Measurements from ENCODE around the gene PKNOX2. TPM values are rescaled to one million over a fixed set of nuclear protein-coding genes. Genes with fewer than 3 reads are reported as not detected.
A peak's percentile ranks its signal among the peaks of the same experiment; 100 is the strongest.

Gene PKNOX2
- total RNA-seq, 1 donor from 2014 or later = 5.8 TPM

DNA sequence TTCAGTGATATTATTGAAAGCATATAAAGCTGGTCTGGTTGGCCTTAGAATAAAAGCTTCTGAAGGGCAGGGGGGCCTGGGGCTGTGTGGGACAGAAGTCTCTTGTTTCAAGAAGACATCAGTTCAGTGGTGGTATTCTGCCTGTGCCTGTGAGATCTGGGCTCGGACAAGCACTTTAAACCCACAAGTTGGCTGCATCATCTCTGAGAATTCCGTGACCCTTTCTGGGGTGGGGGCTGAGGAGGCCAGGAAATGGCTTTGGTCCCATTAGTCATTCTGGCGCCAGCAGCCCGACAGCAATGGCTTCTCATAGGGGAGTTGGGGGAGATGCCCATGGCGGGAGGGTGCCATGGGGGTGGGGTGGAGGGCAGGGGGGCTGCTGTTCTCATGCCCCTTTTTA, 104.1 kb downstream of the PKNOX2 start:
- ATAC-seq (ENCODE audit: poor library complexity) (no peak), DNase-seq (no peak)
- intact Hi-C loops (cut with DNase I) = no loop called here

DNA sequence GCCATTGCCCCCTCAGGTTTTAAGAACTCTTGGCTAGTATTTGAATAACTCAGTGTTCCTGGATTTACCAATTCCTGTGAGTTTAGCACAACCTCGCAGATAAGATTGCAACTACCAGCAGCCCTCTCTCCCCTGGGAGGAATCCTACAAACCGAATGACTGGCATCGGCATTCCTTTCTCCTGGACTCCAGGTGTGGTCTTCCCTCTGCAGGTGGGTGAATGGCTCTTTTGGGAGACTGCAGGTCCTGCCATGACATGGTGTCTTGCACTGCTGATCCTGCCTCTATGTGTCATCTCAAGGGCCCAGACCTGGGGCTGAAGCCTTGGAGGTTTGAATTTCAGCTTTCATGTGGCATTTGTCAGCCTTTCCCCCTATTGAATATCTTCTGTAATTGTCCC, 105.6 kb downstream of the PKNOX2 start:
- DNase-seq = no peak
- no peak for ATAC-seq (ENCODE audit: poor library complexity)
- intact Hi-C loops (cut with DNase I) = no loop called here

GRCh38 chr11:125270711-125271110, 106.2 kb downstream of the PKNOX2 start:
- intact Hi-C loops (cut with DNase I) = no loop called here
- ATAC-seq (ENCODE audit: poor library complexity) = no peak
- DNase-seq = no peak

DNA sequence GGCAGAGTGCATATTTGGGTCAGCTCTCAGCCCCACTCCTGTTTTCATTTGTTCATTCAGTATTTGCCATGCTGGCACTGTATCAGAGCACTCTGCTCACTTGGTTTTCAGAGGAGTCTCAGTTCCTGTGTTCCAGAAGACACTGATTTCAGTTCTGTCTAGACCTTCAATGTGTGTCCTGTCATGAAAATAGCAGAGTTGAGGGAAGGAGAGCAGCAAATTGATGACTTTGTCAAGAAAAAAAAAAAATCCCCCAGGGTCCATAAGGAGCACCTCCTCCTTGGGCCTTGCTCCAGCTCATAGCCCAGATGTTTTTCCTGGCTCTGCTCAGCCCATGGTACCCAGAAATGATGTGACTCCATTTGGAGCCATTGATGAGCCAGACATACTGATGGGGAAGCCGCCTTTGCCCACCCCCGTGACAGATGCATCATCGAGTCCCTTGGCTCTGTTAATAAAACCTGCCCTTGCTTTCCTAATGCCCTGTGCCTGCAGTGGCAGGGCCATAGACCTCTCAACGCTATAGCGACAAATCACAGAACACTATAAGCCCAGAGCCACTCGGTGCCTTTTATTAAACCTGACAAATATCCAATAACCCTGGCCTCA, 107.0 kb downstream of the PKNOX2 start:
- intact Hi-C loops (cut with DNase I) = no loop called here
- no peak for ATAC-seq (ENCODE audit: poor library complexity)

DNA sequence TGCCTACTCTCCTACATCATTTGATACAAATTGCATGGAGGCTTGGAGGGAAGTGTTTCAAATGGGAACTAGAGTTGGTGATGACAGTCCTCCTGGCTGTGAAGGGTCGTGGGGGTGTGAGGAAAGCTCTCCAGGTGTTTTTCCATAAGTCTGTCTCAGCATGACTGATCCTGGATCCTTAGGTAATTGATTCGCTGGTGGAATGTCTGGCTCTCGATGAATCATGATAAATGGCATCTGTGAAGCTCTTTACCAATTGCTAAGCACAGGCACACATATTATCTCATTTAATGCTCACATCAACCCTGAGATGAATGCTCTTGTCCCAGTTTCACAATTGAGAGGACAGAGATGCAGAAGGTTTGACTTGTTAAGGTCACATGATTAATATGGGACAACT, 107.5 kb downstream of the PKNOX2 start:
- ATAC-seq (ENCODE audit: poor library complexity) = no peak
- DNase-seq = no peak
- intact Hi-C loops (cut with DNase I) = no loop called here

More for the DNA sequence above, 107.0 kb downstream of the PKNOX2 start:
- DNase-seq = no peak

DNA sequence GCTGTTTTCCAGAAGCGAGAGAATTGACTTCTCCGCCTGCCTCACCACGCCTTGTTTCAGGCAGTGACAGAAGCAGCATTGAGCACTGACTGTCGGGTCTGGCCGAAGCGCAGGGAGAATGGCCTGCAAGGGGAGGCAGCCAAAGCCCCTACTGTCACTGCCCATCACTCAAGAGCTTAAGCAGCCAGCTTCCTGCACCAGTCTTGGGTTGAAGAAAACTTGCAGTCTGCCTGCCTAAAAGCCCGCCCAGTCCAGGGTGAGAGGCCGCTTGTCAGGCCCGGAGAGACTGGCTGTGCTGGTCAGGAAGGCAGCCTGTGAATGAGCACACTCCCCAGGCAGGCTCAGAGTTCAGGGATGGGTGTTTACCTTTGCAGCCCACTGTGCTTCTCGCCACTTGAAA, 108.3 kb downstream of the PKNOX2 start:
- intact Hi-C loops (cut with DNase I) = no loop called here
- ATAC-seq (ENCODE audit: poor library complexity) = no peak
- DNase-seq = no peak

GRCh38 chr11:125273519-125274000, 109.0 kb downstream of the PKNOX2 start:
- intact Hi-C loops (cut with DNase I) = no loop called here
- ATAC-seq (ENCODE audit: poor library complexity) = no peak
- no peak for DNase-seq

- ATAC-seq (ENCODE audit: poor library complexity) (no peak), DNase-seq (no peak)
- intact Hi-C loops (cut with DNase I) = no loop called here
Measured at GRCh38 chr11:125274309-125274708, 109.8 kb downstream of the PKNOX2 start.

GRCh38 chr11:125274774-125275173, 110.2 kb downstream of the PKNOX2 start:
- intact Hi-C loops (cut with DNase I) = no loop called here
- no peak for ATAC-seq (ENCODE audit: poor library complexity)

GRCh38 chr11:125275905-125276618, 111.5 kb downstream of the PKNOX2 start:
- peak; percentile 48 for ATAC-seq (ENCODE audit: poor library complexity)
- intact Hi-C loops (cut with DNase I) = no loop called here
- no peak for DNase-seq

More at GRCh38 chr11:125274774-125275173, 110.2 kb downstream of the PKNOX2 start:
- no peak for DNase-seq

DNA sequence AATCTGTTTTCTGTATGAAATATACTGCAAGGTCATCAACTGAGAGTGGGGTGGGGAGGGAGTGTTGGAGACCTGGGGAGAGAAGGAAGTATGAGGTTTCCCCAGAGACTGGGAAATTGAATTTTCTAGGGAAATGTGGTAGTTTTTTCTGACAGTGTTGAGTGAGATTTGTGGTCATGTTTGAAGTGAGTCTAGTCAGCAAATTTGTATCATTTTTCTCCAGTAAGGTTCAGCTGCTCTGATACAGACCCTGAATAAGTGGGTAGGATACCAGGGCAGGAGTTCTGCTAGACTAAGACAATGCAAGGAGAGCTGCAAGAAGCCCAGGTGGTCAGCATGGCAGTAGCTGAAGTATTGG, 112.0 kb downstream of the PKNOX2 start:
- DNase-seq (no peak), ATAC-seq (ENCODE audit: poor library complexity) (no peak)
- intact Hi-C loops (cut with DNase I) = no loop called here

- no peak for DNase-seq
- ATAC-seq (ENCODE audit: poor library complexity) = no peak
- intact Hi-C loops (cut with DNase I) = no loop called here
Measured at GRCh38 chr11:125279676-125280418, 115.3 kb downstream of the PKNOX2 start.

DNA sequence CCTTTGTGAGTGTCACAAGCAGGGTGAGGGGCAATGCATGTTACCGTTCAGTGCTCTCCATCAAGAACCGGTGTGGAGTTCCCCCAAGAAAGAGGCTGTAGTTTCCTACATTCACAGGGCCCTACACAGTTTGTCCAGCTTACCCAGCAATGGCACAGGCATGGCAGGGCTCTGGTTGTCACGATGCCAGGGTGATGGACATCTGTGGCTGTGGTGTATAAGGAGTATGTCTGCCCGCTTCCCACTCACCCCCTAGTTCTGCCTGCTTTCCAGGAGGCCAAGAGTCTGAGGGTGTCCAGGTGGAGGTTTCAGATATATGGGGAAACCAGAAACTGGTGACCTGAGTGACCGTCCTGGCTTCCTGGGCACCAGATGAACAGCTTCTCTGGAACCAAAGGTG, 116.1 kb downstream of the PKNOX2 start:
- no peak for ATAC-seq (ENCODE audit: poor library complexity)
- intact Hi-C loops (cut with DNase I) = no loop called here

GRCh38 chr11:125281831-125282595, 117.5 kb downstream of the PKNOX2 start:
- DNase-seq (no peak), ATAC-seq (ENCODE audit: poor library complexity) (no peak)
- intact Hi-C loops (cut with DNase I) = no loop called here

More for the DNA sequence above, 116.1 kb downstream of the PKNOX2 start:
- no peak for DNase-seq

DNA sequence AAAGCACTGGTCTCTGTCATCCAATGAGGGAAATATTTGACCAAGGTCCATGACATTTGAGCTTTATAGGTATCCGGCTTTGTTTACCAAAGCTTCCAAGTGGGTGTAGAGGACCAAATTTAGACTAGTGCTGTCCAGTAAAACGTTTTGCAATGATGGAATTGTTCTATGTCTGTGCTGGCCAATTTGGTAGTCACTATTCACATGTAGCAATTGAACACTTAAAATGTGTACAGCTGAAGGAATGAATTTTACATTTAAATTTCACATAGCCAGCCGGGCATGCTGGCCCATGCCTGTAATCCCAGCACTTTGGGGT, 118.0 kb downstream of the PKNOX2 start:
- DNase-seq = no peak
- no peak for ATAC-seq (ENCODE audit: poor library complexity)
- intact Hi-C loops (cut with DNase I) = no loop called here

GRCh38 chr11:125284245-125284850, 119.8 kb downstream of the PKNOX2 start:
- intact Hi-C loops (cut with DNase I) = no loop called here
- ATAC-seq (ENCODE audit: poor library complexity) = no peak

GRCh38 chr11:125285844-125286243, 121.3 kb downstream of the PKNOX2 start:
- intact Hi-C loops (cut with DNase I) = no loop called here
- DNase-seq (no peak), ATAC-seq (ENCODE audit: poor library complexity) (no peak)

More at GRCh38 chr11:125284245-125284850, 119.8 kb downstream of the PKNOX2 start:
- no peak for DNase-seq

GRCh38 chr11:125286486-125286885, 121.9 kb downstream of the PKNOX2 start:
- intact Hi-C loops (cut with DNase I) = no loop called here
- no peak for ATAC-seq (ENCODE audit: poor library complexity)
- no peak for DNase-seq
